Stimulated activated CD8-positive, alpha-beta memory T cell treated with anti-CD3 and anti-CD28 coated beads, Interleukin-4, amount 100 ng/mL, for 1 hour (primary cell): Measurements from ENCODE around the gene YAF2.

Experiments used
- DNase-seq, 2 donors: peaks; one replicate each; pipeline ENCODE4 v3.0.0-alpha.2; 2020; ENCODE audit warnings: low read depth in 2 of 2, low spot score in 1 of 2

YAF2 gene, protein sequence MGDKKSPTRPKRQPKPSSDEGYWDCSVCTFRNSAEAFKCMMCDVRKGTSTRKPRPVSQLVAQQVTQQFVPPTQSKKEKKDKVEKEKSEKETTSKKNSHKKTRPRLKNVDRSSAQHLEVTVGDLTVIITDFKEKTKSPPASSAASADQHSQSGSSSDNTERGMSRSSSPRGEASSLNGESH

GRCh38 chr12:42238240-42239140, at the start of gene YAF2:
Gene YAF2 (minus strand): TSS chr12:42238248. CDS start chr12:42238180, 68 bp downstream.
- DNase-seq, result peak; percentile 61 to 78

DNA sequence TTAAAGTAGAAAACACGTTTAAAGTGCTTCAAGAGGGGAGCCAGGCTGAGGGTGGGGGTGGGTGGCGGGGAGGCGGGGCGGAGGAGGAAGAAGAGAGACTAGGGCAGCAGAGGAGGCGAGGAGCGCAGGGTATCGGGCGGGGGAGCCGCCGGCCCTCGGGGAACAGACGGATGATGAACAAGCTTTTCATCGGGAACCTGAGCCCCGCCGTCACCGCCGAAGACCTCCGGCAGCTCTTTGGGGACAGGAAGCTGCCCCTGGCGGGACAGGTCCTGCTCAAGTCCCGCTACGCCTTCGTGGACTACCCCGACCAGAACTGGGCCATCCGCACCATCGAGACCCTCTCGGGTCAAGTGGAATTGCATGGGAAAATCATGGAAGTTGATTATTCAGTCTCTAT, 48.7 kb upstream of the YAF2 start:
- DNase-seq, result no peak

DNA sequence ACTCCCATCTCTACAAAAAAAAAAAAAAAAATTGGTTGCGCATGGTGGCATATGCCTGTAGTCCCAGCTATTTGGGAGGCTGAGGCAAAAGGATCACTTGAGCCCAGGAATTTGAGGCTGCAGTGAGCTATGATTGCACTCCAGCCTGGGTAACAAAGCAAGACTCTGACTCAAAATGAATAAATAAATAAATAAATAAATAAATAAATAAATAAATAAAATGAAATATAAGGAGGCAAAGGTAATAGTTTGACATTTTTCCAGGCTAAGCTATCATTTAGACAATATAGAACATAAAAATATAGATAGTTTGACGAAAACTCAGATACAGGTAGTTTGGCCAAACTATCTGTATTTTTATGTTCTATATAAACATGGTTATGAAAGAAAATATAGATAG, 47.4 kb upstream of the YAF2 start:
- no peak for DNase-seq

DNA sequence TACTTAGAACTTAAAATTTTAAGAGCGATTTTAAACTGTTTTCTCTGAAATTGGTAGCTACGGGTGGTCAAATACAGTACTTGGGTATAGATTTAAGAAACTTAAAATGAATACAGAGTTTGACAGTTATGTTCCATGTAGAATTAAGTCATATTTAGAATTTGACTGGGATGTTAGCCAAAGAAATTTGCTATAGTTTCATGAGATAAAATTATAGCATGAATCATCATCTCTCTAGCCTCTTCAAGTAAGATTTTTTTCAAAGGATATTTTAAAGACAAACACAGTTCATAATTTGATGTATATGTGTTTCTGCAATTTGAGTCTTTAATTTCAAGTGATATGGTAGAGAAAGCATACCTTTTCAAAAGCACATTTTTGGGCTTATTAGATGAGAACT, 46.8 kb upstream of the YAF2 start:
- no peak for DNase-seq

GRCh38 chr12:42284157-42284556, 46.1 kb upstream of the YAF2 start:
- DNase-seq, result no peak

GRCh38 chr12:42283739-42284138, 45.7 kb upstream of the YAF2 start:
- DNase-seq, result no peak

DNA sequence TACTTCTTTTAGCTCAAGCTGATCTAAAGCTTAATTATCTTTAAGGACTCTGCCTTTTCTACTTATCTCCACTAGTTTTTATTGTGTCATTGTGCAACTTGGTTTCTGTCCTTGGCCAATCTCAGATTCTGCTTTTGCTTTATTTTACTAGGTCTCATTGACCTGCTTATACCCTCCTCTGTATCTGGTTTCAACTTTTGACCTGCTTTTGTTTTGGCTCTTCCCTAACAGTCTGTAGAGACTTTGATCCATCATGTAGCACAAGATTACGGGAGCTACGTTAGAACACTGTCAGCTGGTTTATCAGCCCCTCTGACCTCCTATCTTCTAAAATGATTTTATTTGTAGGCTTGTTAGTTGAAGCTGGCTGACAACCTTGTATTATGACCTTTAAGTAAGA, 44.2 kb upstream of the YAF2 start:
- no peak for DNase-seq

- no peak for DNase-seq
Observed at GRCh38 chr12:42281844-42282243, 43.8 kb upstream of the YAF2 start.

DNA sequence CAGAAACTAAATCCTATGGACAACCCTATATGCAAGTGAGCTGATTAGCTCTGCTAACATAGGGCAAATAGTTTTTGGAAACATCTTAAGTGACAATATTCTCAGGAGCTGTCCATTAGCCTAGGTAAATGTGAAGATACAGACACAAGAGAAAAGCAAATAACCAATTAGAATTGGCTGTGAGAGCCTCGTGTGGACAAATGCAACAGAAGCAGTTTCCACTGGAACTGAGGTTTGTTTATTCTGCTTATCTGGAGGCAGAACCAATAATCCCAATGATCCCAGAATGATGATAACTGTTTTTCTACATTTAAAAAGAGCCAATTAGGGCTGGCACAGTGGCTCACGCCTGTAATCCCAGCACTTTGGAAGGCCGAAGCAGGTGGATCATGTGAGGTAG, 43.2 kb upstream of the YAF2 start:
- no peak for DNase-seq

GRCh38 chr12:42278128-42278510, 40.1 kb upstream of the YAF2 start:
- DNase-seq, result no peak

DNA sequence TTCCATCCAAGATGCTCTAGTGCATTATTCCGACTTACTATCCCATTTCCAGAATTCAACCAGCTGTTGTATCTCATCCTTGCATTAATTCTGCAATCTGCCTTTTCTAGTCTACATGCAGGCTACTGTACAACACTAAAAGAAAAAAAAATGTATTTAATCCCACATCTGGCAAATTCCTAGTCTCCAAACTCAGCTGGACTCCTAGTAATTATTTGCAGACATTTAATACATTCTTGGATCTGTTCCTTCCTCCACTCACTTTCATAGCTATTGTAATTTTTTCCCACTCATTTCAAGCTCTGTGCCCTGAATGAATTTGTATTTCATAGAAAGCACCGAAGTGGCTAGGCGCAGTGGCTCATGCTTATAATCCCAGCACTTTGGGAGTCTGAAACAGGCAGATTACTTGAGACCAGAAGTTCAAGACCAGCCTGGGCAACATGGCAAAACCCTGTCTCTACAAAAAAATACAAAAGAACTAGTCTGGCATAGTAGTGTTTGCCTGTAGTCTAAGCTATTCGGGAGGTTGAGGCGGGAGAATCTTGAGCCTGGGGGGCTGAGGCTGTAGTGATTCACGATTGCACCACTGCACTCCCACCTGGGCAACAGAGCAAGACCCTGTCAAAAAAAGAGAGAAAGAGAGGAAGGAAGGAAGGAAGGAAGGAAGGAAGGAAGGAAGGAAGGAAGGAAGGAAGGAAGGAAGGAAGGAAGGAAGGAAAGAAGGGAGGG, 39.5 kb upstream of the YAF2 start:
- no peak for DNase-seq

DNA sequence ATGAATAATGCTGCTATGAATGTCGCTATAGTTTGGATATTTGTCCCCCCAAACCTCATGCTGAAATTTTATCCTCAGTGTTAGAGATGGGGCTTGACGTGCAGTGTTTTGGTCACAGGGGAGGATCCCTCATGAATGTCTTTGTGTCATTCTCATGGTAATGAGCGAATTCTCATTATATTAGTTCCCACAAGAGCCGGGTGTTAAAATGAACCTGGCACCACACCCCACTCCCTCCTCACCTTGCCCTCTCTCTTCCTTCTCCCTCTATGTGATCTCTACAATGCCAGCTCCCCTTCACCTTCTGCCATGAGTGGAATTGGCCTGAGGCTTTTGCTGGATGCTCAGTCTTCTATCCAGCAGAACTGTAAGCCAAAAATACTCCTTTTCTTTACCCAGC, 37.5 kb upstream of the YAF2 start:
- DNase-seq, result no peak

GRCh38 chr12:42273706-42274105, 35.7 kb upstream of the YAF2 start:
- DNase-seq, result no peak

DNA sequence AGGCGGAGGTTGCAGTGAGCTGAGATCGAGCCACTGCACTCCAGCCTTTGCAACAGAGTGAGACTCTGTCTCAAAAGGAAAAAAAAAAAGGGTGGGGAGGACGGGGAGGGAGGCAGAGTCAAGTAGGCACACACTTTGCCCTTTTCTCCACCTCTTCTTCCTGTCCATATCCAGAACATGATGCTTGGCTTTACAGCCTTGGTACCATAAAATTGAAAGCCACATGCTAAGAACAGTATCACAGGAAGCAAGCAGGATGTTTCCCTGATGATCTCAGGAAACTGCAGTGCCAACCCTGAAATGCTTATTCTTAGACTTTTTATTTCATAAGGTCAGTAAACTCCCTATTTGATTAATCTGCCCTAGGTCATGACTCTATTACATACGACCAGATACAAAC, 32.5 kb upstream of the YAF2 start:
- no peak for DNase-seq

DNA sequence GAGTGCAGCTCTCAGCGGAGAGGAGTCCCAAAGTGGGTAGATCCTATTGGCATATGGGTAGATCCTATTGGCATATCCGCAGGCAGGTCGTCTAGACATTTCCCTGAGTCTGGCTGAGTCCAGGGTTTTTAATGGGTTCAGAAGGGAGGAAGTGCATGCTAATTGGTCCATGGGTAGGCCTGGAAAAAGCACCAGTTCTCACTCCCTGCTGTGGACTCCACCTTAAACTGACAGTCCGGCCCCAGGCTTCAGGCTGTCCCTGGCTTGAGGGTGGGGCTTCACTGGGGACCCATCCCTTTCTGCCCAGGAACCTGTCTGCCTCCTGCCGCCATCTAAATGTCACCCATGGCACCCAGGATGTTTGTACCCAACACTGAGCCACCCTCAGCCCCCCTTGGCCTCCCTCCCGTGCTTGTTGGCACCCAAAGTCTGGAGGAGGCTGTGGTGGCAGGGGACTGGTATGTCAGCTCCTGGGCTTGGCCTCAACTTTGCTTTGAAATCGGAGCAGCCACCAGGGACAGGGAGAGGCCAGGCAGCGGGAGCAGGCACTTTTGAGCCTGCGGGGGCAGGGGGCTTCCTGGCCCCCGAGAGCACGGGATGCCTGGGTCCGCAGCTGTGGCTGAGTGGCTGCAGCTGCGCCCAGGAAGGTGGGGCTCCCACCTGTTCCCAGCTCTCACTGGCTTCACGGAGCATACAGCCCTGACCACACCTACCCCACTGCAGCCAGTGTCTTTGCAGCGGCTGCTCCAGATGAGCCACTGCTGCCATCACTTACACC, 29.6 kb upstream of the YAF2 start:
- DNase-seq, result no peak

GRCh38 chr12:42266579-42267230, 28.7 kb upstream of the YAF2 start:
- no peak for DNase-seq

- DNase-seq, result no peak
Observed at GRCh38 chr12:42262271-42262670, 24.2 kb upstream of the YAF2 start.

- DNase-seq, result no peak
Observed at GRCh38 chr12:42261708-42262107, 23.7 kb upstream of the YAF2 start.

- no peak for DNase-seq
Observed at GRCh38 chr12:42260518-42260917, 22.5 kb upstream of the YAF2 start.

- no peak for DNase-seq
Observed at GRCh38 chr12:42259699-42260098, 21.7 kb upstream of the YAF2 start.

DNA sequence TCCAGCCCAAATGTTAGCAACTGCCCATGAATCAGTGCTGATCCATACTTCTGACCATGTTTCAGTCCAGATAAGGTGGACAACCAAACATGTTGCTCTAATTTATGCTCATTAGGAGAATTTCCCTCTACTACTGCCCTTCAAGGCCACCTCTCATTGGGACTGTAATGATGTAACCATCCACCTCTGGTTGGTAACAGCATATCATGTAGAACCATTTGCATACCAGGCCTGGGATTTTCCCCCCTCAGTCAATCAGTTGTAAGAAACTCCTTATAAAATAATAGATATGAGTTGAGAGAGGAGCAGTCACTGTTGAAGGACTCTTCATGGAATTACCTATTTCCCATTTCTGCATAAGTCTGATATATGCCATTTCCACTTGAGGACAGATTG, 17.8 kb upstream of the YAF2 start:
- no peak for DNase-seq
